Activated T-helper 2 cell treated with anti-CD3 and anti-CD28 coated beads, Interferon-gamma antibody, Interleukin-2, Interleukin-4, amounts not matched to agents 10 μg/mL and 5 μg/mL and 100 μg/mL, durations not matched to agents 14 hours and 24 hours and 36 hours (primary cell): ENCODE data around the gene ZNF774. TPM values are rescaled to one million over a fixed set of nuclear protein-coding genes. Genes with fewer than 3 reads are reported as not detected.
"Not testable (repeated sequence)": the region's sequence is repeated elsewhere in the genome, so short reads cannot be mapped to it uniquely, and the experiment has no call there.

Source experiments
- DNase-seq: peaks from one replicate; pipeline ENCODE4 v3.0.0; 2021; ENCODE audit warnings: low spot score
- H3K27ac Mint-ChIP-seq: one replicate; pipeline ENCODE4 v1.8.0; 2021; ENCODE audit warnings: mixed read lengths
- H3K27me3 Mint-ChIP-seq: one replicate; pipeline ENCODE4 v1.8.0; 2021; ENCODE audit warnings: low read depth, mixed read lengths
- H3K36me3 Mint-ChIP-seq: one replicate; pipeline ENCODE4 v1.8.0; 2021; ENCODE audit warnings: low read depth, mixed read lengths
- H3K4me1 Mint-ChIP-seq: one replicate; pipeline ENCODE4 v1.8.0; 2021; ENCODE audit warnings: low read depth, mixed read lengths
- H3K4me3 Mint-ChIP-seq: one replicate; pipeline ENCODE4 v1.8.0; 2021; ENCODE audit warnings: low read depth, mild to moderate bottlenecking, moderate library complexity, mixed read lengths
- H3K9me3 Mint-ChIP-seq: one replicate; pipeline ENCODE4 v1.8.0; 2021; ENCODE audit warnings: mixed read lengths
- intact Hi-C: fragments of 100-400 bp; cut with micrococcal nuclease; formaldehyde crosslinking; loops from one replicate; pipeline ENCODE4 v1.15.1; 2023
- total RNA-seq: library from RNA; stranded (reverse); gene quantifications from 2 replicates; pipeline ENCODE4 v1.2.3, GENCODE V29; 2022

ZNF774 gene
- total RNA-seq, 1 donor from 2014 or later = 2.7 TPM

- DNase-seq = no peak
- Mint-ChIP-seq H3K27me3 (no peaks in the 10 kb centered on the region), H3K27ac (no peak overlapping the region), H3K4me1 (peaks cover 5% of the 10 kb centered on the region), H3K9me3 (no peaks in the 10 kb centered on the region), H3K36me3 (no peaks in the 10 kb centered on the region), H3K4me3 (no peak overlapping the region)
- intact Hi-C loops = no loop called here
Measured at GRCh38 chr15:90325726-90326125, 26.4 kb upstream of the ZNF774 start.

GRCh38 chr15:90326441-90326840, 25.6 kb upstream of the ZNF774 start:
- no peak overlapping the region for H3K27ac Mint-ChIP-seq
- no peaks in the 10 kb centered on the region for H3K9me3 Mint-ChIP-seq
- intact Hi-C loops = no loop called here
- H3K4me1 Mint-ChIP-seq = peaks cover 5% of the 10 kb centered on the region
- H3K4me3 Mint-ChIP-seq = no peak overlapping the region
- no peak for DNase-seq
- no peaks in the 10 kb centered on the region for H3K27me3 Mint-ChIP-seq
- H3K36me3 Mint-ChIP-seq = no peaks in the 10 kb centered on the region

GRCh38 chr15:90327311-90327710, 24.8 kb upstream of the ZNF774 start:
- Mint-ChIP-seq H3K27ac (no peak overlapping the region), H3K27me3 (no peaks in the 10 kb centered on the region), H3K36me3 (no peaks in the 10 kb centered on the region), H3K9me3 (no peaks in the 10 kb centered on the region), H3K4me3 (no peak overlapping the region), H3K4me1 (peaks cover 5% of the 10 kb centered on the region)
- no peak for DNase-seq
- intact Hi-C loops = no loop called here

GRCh38 chr15:90334304-90334731, 17.8 kb upstream of the ZNF774 start:
- no peak overlapping the region for H3K27ac Mint-ChIP-seq
- intact Hi-C loops = no loop called here
- no peaks in the 10 kb centered on the region for H3K9me3 Mint-ChIP-seq
- no peaks in the 10 kb centered on the region for H3K27me3 Mint-ChIP-seq
- no peak for DNase-seq
- no peaks in the 10 kb centered on the region for H3K36me3 Mint-ChIP-seq
- no peak overlapping the region for H3K4me3 Mint-ChIP-seq
- H3K4me1 Mint-ChIP-seq = peaks cover 8% of the 10 kb centered on the region

- no peaks in the 10 kb centered on the region for H3K9me3 Mint-ChIP-seq
- intact Hi-C loops = no loop called here
- DNase-seq = no peak
- no peaks in the 10 kb centered on the region for H3K36me3 Mint-ChIP-seq
- H3K27me3 Mint-ChIP-seq = no peaks in the 10 kb centered on the region
- H3K27ac Mint-ChIP-seq = no peak overlapping the region
- peaks cover 8% of the 10 kb centered on the region for H3K4me1 Mint-ChIP-seq
- H3K4me3 Mint-ChIP-seq = no peak overlapping the region
Measured at GRCh38 chr15:90336705-90337141, 15.4 kb upstream of the ZNF774 start.

GRCh38 chr15:90337256-90337655, 14.8 kb upstream of the ZNF774 start:
- H3K27ac Mint-ChIP-seq = no peak overlapping the region
- H3K4me1 Mint-ChIP-seq = peaks cover 8% of the 10 kb centered on the region
- H3K4me3 Mint-ChIP-seq = no peak overlapping the region
- intact Hi-C loops = no loop called here
- H3K27me3 Mint-ChIP-seq = no peaks in the 10 kb centered on the region
- H3K9me3 Mint-ChIP-seq = no peaks in the 10 kb centered on the region
- DNase-seq = no peak
- H3K36me3 Mint-ChIP-seq = no peaks in the 10 kb centered on the region

- peaks cover 16% of the 10 kb centered on the region for H3K4me1 Mint-ChIP-seq
- H3K9me3 Mint-ChIP-seq = no peaks in the 10 kb centered on the region
- intact Hi-C loops = no loop called here
- H3K27ac Mint-ChIP-seq = no peak overlapping the region
- H3K27me3 Mint-ChIP-seq = no peaks in the 10 kb centered on the region
- H3K36me3 Mint-ChIP-seq = no peaks in the 10 kb centered on the region
- DNase-seq = no peak
- no peak overlapping the region for H3K4me3 Mint-ChIP-seq
Measured at GRCh38 chr15:90338532-90338931, 13.6 kb upstream of the ZNF774 start.

- DNase-seq = no peak
- Mint-ChIP-seq H3K9me3 (no peaks in the 10 kb centered on the region), H3K36me3 (no peaks in the 10 kb centered on the region), H3K27ac (no peak overlapping the region), H3K4me1 (peaks cover 16% of the 10 kb centered on the region), H3K27me3 (no peaks in the 10 kb centered on the region), H3K4me3 (no peak overlapping the region)
- intact Hi-C loops = no loop called here
Measured at GRCh38 chr15:90340345-90340744, 11.7 kb upstream of the ZNF774 start.

- Mint-ChIP-seq H3K4me1 (peaks cover 10% of the 10 kb centered on the region), H3K27me3 (no peaks in the 10 kb centered on the region)
- intact Hi-C loops = no loop called here
Measured at GRCh38 chr15:90343302-90343790, 8.7 kb upstream of the ZNF774 start.

GRCh38 chr15:90344662-90345061, 7.4 kb upstream of the ZNF774 start:
- no peaks in the 10 kb centered on the region for H3K36me3 Mint-ChIP-seq

More at GRCh38 chr15:90343302-90343790, 8.7 kb upstream of the ZNF774 start:
- Mint-ChIP-seq H3K4me3 (no peak overlapping the region), H3K9me3 (no peaks in the 10 kb centered on the region), H3K27ac (no peak overlapping the region), H3K36me3 (no peaks in the 10 kb centered on the region)
- no peak for DNase-seq

GRCh38 chr15:90345857-90346256, 6.2 kb upstream of the ZNF774 start:
- intact Hi-C loops = no loop called here
- peaks cover 15% of the 10 kb centered on the region for H3K4me1 Mint-ChIP-seq
- no peaks in the 10 kb centered on the region for H3K36me3 Mint-ChIP-seq
- no peak for DNase-seq
- no peaks in the 10 kb centered on the region for H3K9me3 Mint-ChIP-seq
- peaks cover 7% of the 10 kb centered on the region for H3K27me3 Mint-ChIP-seq
- H3K27ac Mint-ChIP-seq = no peak overlapping the region
- no peak overlapping the region for H3K4me3 Mint-ChIP-seq

More at GRCh38 chr15:90344662-90345061, 7.4 kb upstream of the ZNF774 start:
- DNase-seq = no peak
- H3K4me3 Mint-ChIP-seq = no peak overlapping the region
- no peak overlapping the region for H3K27ac Mint-ChIP-seq
- no peaks in the 10 kb centered on the region for H3K9me3 Mint-ChIP-seq
- intact Hi-C loops = no loop called here
- no peaks in the 10 kb centered on the region for H3K27me3 Mint-ChIP-seq
- H3K4me1 Mint-ChIP-seq = peaks cover 10% of the 10 kb centered on the region

GRCh38 chr15:90347431-90348065, 4.5 kb upstream of the ZNF774 start:
- H3K4me3 Mint-ChIP-seq, H3K27me3 Mint-ChIP-seq, H3K9me3 Mint-ChIP-seq, H3K36me3 Mint-ChIP-seq, intact Hi-C loops, DNase-seq, H3K27ac Mint-ChIP-seq: not testable (repeated sequence)
- peaks cover 17% of the 10 kb centered on the region for H3K4me1 Mint-ChIP-seq

GRCh38 chr15:90348456-90348855, 3.6 kb upstream of the ZNF774 start:
- peaks cover 14% of the 10 kb centered on the region for H3K4me1 Mint-ChIP-seq

More at GRCh38 chr15:90348456-90348855, 3.6 kb upstream of the ZNF774 start:
- Mint-ChIP-seq H3K27ac (no peak overlapping the region), H3K9me3 (no peaks in the 10 kb centered on the region), H3K4me3 (no peak overlapping the region), H3K36me3 (no peaks in the 10 kb centered on the region), H3K27me3 (peaks cover 7% of the 10 kb centered on the region)
- no peak for DNase-seq
- intact Hi-C loops = no loop called here
